RKO (cell line): ENCODE measurements around the gene RPRM.
"Not testable (repeated sequence)": the region's sequence is repeated elsewhere in the genome, so short reads cannot be mapped to it uniquely, and the experiment has no call there.

Source experiments
- DNase-seq: peaks from one replicate; pipeline ENCODE4 v3.0.0-alpha.2; 2016; ENCODE audit warnings: low spot score

Gene RPRM

DNA sequence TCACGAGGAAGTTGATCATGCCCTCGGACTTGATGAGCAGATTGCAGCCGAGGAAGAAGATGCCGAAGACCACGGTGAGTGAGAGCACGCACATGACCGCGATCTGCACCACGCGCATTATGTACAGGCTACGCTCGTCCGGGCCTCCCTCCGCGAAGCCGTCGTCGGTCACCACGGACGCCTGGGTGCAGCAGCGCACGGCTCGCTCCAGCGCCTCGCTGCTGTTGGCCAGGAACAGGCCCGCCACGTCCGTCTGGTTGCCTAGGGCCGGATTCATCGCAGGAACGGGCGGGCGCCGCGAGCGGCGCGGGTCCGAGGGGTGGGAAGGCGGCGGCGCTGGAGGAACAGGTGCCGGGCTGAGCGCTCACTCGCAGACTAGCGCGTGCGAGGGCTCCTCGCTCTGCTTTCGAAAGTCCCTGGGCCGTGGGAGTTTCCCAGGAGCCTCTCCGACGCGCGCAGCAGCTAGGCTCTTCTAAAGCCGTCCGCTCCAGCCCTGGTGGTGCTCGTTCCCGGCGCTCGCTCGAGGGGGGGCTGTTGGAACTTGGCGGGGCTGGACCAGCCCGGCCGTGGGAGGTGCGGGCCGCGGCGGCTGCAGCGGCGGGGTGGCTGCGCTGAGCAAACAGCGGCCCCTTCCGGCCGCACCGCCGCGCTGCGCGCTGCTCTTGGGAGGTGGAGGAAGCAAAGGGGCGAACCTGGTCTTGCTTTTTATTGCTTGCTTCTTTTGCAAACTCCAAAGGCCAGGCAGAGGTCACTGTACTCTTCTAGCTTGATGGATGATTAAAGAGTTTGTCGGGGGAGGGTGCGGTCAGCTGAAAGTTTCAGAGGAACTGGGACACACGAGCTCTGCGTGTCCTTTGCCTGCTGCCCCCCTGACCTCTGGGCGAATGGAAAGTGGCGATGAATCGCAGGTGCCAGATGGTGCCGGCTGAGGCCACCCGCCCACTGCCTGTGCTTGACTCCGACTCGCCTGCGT is at the start of gene RPRM:
RPRM (minus strand) TSS at position 474 of the 973 bp plus-strand sequence; CDS start at position 277, 197 bp downstream.
- no peak for DNase-seq

DNA sequence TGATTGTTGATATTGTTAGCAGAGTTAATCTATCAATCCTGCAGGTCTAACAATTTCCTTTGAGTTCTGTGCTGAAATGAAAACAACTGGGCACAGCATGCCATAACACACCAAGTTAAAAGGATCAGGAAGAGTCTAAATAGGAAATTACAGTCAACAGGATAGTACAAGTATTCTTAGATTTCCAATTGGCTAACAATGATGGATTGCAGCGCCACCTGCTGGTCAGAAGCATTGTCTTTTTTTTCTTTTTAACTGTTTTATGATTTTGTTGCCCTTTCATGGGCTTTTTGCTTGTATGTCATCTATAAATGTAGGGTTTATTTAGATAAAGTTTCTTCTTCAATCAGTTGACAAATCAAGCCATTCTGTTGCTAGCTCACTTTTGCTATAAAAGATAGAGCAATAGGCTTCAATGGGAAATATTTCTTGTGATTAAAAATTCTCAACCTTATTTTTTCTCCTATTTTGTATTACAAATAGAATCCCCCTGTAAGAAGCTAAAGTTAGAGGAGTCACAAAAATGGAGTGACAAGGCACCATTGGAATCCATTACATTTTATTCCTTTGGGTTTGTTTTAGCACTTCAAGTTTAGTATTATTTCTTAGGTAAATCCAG is 40.8 kb upstream of the RPRM start:
- peak; percentile 54 for DNase-seq

DNA sequence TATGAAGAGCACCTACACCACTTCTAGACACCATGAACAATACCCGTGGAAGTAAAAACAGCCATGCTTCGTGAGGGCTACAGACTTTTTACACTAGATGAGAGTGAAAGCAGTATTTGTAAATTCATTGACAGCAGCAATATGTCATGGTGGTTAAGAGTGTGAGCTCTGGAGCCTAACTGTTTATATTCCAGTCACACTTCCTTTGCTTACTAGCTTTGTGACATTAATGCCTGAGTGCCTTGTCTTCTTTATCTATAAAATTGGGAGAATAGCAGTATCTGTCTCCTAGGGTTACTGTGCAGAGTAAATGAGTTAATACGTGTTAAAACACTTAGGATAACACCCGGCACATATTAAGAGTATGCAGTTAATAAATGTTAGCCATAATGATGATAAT is 33.8 kb upstream of the RPRM start:
- DNase-seq, result no peak

DNA sequence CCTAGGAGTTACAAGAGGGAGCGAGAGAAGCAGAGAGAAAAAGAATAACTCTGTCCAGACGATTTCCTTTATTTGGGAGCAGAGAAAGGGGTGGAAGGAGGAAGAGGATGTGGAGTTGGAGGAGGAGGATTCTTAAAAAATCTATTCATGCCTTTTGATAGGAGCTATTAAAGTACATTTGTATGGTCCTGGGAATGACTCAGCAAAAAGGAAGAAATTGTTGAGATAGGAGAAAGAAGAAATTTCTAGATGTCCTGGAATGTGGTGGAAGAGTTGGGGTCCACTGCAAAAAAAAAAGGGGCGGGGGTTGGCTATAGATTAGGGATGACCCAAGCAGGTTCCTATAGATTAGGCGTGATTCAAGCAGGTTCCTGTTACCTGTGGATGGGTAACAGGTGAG is 32.4 kb upstream of the RPRM start:
- DNase-seq, result no peak

DNA sequence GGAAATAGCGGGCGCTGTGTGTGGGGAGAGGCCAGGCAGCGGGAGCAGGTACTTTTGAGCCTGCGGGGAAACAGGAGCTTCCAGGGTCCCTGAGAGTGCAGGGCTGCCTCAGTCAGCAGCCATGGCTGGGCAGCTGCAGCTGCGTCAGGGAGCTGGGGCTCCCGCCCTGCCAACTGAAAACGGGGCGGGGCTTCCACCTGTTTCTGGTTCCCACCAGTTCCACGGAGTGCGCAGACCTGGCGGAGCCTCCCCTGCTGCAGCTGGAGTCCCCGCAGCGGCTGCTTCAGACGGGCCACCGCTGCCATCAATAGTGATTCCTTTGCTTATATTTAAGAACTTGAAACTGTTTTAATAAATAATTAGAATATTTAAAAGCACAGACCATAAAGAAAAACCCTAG is 30.6 kb upstream of the RPRM start:
- DNase-seq, result no peak

DNA sequence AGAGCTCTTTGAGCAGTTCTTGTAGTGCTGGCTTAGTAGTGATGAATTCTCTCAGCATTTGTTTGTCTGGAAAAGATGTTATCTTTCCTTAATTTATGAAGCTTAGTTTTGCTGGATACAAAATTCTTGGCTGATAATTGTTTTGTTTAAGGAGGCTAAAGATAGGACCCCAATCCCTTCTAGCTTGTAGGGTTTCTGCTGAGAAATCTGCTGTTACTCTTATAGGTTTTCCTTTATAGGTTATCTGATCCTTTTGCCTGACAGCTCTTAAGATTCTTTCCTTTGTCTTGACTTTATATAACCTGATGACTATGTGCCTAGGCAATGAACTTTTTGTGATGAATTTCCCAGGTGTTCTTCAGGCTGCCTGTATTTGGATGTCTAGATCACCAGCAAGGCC is 27.9 kb upstream of the RPRM start:
- not testable (repeated sequence) for DNase-seq

DNA sequence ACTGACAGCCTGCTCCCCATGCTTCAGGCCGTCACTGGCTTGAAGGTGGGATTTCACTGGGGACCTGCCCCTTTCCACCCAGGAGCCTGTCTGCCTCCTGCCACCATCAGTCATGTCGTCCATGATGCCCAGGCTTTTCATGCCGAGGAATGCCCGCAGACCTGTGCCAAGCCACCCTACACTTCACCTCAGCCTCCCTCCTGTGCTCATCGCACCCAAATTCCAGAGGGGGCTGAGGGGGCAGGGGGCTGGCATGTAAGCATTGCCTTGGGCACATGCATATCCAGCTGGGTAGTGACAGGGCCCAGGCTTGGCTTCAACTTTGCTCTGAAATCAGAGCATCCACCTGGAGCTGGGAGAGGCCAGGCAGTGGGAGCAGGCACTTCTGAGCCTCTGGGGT is 20.9 kb upstream of the RPRM start:
- no peak for DNase-seq

DNA sequence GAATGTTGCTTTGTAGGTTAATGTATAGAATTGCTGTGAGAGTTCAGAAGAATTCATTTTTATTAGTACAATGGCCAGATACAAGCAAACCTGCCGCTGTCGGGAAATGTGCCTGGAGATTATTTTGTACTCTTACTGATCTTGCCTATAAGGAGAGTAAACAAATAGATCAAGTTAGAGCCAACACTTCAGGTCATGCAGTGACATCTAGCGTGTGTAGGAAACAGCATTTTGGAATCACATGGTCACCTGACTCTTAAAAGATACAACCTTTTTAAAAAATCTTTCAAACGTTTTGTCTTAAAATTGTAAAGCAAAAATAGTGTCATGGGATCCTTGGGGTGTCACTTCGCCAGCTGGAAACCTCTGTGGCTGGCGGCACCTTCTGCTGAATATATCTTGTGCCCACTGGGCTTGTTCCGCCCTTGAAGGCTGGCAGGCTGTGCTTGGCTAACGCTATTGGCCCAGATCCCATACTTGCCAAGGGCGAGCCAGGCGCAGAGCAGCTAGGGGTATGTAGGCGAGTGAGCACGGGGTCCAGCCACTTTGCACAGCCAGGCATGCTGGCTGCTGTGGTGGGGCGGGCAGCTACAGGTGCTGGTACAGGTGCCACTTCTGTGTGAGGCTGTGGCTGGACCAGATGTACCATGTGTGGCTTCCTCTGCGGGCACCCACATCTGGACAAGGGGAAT is 19.5 kb upstream of the RPRM start:
- peak; percentile 5 for DNase-seq

DNA sequence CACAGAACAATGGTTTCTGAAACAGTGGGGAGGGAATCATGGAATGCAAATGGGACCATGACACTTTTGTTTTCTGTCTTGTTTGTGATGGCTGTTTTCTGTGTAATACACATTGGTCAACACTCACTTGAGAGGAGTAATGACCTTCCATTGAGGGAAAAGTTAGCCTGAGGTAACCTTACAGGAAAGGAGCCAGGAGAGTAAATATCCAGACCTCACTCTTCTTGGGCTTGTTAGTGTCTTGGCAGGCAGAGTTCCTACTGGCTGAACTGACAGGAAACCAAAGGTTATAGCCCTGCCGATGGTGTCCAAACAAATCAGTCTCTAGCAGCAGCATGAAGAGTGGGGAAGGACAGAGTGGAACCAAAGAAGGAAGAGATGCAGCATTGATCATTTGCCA is 17.2 kb upstream of the RPRM start:
- no peak for DNase-seq

DNA sequence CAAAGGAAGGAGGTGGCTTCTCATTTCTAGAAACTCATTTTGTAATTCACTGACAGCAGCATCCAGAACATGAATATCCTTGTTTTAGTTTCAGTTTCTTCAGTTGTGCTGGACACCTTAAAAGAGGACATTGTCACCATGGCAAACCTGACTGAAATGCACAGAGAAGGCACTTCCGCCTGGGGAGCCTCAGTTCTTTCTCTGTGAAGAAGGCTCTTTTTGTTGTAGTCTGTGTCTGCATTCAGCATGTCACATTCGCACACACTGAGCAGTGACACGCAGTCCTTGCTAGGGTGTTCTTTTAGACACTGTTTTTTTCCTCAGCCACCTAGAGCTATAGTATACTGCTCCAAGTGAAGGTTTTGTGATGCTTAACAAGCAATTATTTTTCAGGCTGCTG is 9.5 kb upstream of the RPRM start:
- no peak for DNase-seq

DNA sequence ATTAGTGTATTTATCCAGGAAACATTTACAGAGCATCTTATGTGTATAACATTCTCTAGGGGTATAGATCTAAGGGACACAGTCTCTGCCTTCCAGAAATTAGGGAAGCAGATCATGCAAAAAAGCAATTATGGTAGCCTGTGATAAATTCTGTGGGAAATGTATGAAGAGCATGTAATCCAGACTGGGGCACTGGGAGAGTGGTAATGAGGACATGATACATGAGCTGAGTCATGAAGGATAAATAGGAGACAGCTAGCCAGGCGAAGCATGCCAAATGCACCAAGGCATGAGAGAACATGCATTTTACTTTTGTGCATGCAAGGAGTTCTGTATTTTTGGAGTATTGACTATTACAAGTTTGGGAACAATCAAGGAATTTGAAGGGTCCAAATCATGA is 8.9 kb upstream of the RPRM start:
- no peak for DNase-seq

DNA sequence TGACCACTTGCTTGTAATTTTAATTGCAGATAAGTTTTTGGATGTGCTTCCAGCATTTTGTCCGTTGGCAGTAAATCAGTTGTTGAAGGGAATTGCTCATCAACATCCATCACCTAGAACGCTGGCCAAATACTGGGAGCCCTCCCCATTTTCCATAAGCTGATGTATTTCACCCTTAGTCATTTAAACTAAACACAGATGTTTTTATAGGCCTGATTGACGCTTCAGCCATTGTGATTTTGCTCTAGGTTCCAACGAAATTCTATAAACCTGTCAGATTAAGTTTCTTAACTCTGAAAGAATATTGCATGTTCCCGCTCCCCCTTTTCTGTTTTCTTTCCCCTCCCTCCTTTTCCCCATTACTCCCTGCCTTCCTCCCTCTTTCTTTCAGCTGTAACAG is 1.0 kb upstream of the RPRM start:
- no peak for DNase-seq

DNA sequence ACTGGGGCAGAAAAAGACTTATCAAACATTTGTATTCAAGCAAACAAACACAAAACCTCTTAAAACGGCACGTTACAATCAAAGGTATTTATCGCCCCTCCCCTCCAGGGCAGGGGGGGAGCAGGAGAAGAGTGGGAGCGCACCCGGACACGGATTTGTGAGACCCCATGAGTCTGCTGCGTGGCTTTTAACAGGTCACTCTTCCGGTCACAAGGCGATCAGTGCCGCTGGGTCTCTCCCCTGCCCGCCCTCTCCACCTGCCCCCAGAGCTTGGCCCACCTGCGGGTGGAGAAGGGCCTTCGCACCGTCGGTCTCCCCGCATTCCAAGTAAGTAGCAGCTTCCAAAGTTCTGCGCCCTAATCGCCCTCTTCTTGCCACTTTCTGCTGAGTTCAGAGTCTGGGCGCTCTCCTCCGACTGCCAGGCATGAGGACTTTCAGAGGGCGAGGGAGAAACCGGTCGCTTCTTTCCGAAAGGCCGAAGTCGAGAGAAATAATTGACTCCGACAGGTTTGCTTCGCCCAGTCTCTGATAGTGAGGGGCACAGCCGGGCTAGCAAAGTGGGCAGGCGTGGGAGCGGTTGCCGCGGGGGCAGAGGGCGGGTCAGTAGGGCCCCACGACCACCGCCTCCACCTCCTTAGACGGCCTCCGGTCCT is 800 bp downstream of the RPRM start:
- no peak for DNase-seq

DNA sequence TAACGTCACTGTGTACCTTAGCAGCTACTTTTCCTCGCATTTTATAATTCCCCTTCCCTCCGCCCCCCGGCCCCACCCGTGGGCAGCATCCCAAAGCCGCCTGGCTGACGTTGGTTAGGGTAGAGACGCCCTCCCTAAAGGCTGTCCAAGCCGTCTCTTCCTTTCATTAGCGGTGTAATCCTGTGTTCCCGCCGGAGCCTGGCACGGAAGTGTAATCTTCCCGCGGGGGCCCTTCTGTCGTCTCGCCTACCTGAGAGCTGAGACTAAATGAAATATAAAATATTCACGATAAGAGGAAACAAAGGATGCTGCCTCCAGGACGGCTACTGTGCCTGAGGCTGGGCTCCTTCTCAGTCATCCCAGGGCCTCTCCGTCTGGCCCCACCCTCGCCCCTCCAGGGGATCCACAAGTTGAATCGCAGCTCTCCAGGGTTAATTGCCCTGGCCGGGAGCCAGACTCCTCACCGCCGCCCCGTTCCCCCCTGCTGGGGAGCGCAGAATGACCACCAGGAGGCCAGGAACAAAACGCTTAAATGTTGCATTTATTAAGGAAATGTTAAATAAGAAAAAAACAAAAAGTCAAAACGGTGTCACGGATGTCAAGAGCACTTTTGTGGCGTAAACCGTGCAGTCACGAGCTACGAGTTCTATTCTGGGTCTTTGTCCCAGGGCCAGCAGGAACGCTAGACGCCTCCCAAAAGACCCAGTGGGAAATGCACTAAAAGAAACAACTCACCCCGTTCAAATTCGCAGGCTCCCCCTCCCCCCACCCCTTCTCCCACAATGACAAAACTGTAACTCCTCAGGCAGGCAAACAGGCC is 1.5 kb downstream of the RPRM start:
- DNase-seq, result no peak

DNA sequence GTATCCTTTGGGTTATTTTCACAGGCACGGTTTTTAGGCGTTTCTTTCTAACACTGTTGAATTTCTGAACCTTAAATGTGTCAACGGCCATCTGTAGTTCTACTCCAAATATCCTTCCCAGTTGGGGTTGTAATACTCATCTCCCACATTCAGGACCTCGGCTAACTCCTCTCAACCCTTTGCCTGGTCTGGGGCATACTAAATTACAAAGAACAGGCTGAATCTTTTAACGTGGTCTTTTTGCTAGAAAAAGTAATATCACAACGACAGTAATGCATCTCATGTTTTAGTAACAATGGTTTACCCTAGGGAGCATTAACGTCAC is 2.1 kb downstream of the RPRM start:
- DNase-seq, result no peak

DNA sequence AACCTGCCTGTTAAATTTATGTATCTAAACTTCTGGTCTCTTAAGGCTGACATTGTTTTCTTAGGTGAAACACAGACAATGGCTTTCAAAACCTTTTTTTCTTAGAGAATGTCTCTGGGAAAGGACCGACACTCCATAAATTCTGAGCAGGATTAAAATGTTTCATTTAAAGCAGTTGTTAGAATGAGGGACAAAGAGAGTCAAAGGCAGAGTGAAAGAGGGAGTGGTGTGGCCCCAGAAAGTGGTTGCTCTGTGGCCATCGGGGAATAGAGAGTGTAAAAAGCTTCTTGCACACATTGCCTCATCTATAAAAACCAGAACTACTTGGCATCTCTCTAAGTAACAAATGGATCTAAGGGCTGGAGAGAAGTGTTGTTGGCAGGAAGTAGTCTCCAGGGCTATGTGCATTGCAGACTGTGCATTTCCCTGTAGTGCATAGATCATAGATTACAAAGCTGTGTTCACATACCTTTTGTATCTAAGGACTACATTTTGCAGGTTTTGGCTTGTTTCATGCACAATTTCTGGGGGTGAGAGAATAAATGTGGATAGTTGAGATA is 3.6 kb downstream of the RPRM start:
- no peak for DNase-seq

DNA sequence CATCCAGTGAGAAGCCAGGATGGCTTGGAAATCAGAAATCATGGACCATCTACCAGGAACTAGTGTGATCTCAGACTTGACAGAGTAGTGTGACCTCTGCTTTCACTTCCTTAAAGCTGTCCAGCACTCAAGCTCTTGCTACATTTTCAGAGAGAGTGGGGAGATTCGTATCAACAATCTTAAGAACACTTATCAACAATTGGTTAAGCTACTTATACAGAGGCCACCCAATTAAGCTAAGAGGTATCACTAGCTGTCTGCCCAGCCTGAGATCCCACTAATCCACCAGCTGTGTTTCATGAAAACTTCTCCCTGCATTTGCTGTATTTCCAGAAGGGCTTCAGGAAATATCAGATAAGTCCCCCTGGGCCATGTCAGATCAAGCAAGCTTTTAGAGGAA is 4.2 kb downstream of the RPRM start:
- DNase-seq, result no peak

DNA sequence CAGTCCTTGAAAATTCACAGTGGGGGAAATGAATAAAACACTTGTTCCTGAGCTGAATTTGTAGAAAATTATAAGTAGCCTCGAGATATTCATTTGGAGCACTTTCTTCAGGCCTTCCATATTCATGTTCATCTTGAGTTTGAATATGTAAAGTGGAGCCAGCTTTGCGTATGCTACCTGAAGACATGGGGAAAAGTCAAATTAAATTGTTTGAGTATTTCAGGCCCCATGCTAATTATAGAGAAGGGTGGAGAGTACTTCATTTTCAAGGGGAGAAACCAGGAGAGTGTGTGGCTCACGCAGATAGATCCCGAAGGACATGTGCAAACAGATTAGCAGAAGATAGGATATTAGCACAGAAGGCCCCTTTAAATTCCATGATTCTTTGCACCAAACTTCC is 7.7 kb downstream of the RPRM start:
- no peak for DNase-seq

DNA sequence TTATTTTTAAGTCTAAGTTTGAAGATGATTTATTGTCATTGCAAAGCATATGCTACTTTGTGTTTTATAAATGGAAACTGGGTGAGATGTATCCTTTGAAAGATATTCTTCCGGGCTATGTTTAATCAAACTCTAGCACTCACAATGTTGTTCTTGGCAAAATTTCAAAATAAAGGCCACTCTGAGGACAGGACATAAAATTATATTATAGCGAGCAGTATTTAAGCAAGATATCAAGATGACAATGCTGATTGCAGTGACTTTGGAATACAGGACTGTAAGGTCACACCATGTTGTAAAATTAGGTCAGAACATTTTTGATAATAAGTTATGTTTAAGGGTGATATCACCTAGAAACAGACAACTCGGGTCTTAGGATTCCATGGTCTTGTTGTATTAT is 14.2 kb downstream of the RPRM start:
- no peak for DNase-seq

DNA sequence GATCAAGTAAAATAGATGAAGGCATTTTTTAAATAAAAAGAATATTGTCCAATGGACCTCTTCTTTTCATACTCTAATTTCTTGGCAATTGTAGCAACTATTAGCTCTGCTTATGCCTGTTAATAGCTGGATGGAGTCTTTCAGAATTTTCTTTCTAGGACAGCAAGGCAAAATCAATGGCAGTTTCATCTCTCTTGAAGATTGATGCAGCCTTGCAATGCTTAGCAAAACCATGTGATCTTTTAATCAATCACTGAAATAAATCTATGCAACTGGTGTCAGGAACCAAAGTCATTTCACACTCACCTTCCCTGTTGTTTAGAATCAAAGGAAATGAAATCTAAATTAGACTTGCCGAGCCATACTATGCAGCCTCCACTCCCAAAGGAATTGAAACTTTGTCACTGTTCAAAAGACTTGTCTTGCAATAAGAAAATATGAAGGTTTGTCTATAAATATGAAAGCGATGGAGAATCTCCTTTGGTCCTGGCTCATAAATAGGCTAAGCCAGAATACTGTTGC is 16.2 kb downstream of the RPRM start:
- DNase-seq, result no peak

DNA sequence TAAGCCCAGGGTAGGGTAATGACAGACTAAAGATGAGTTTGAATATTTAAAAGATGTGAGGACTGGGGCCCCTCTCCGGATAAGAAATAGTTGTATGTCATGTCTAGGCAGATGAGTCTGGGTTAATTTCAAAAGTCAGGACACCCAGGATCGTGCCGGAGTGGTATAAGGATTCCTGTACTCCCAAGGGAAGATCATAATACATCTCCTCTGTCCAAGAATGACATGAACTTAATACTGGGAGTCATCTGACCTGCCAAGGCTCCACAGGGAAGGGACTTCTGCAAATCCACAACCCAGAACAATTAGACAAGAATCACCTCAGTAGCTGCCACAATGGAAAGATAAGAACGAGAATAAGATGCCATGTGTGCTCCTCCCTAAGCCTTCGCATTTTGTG is 17.1 kb downstream of the RPRM start:
- no peak for DNase-seq
